Stimulated activated CD8-positive, alpha-beta memory T cell treated with anti-CD3 and anti-CD28 coated beads, Interleukin-12 subunit alpha, Interleukin-12 subunit beta, amount 100 ng/mL, for 24 hours (primary cell): ENCODE results near the gene FCHSD2.

Source experiments
- DNase-seq: peaks from one replicate; pipeline ENCODE4 v3.0.0-alpha.2; 2020; ENCODE audit errors: extremely low read depth

The FCHSD2 gene

DNA sequence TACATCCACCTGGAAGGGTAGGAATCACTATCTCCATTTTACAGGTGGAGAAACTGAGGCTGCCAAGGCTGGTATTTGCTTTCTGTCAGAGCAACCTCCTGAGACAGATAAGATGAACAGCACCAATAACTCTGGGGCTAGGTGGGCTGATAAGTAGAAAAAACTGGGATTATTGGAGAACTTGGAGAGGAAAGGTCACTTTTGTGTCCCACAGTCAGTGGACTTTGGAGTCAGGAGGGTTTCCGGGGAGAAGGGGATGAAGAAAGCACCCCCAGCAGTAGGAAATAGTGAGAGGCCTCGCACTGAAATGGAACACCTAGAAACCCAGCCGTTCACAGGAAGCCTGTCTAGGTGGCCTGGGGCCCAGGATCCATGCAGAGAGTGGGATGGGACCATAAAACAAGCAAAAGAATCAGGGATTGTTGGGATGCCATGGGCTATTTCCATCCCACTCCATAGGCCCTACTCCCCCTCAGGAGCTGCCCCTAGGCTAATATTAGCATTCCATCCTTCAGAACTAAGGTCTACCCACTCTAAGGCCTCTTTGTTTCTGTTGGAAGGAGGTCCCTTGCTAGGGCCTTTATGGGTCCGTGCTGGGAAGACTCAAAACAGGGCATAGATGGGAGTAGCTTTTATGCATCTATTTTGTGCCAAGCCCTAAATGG, 31.0 kb upstream of the FCHSD2 start:
- DNase-seq, result no peak

DNA sequence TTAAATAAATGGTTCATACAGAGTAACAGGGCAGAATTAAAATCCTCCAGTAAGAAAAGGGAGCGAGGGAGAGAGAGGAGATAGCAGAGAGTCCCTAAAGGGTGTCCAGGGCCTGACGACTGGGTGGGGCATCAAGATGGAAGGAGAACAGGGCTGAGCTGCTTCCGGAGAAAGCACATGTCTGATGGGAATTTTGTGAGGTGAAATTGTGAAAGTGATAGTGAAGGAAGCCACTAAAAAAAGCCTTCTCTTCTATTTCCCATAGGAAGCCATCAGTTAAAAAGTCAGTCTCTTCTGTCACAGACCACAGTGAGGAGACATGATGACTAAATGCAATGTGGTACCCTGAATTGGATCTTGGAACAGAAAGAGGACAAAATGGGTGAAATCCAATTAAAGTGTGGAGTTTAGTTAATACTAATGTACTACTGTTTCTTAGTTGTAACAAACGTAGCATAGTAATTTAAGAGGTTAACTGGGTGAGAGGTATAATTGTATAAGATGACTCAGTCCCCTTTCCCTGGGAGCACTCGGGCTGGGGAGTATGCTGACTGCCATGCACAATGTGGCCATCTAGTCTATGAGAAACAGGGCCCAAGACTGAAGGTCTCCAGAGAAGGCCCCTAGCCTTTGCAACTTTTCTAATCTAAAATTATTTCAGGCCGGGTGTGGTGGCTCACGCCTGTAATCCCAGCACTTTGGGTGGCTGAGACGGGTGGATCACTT, 29.5 kb upstream of the FCHSD2 start:
- no peak for DNase-seq

DNA sequence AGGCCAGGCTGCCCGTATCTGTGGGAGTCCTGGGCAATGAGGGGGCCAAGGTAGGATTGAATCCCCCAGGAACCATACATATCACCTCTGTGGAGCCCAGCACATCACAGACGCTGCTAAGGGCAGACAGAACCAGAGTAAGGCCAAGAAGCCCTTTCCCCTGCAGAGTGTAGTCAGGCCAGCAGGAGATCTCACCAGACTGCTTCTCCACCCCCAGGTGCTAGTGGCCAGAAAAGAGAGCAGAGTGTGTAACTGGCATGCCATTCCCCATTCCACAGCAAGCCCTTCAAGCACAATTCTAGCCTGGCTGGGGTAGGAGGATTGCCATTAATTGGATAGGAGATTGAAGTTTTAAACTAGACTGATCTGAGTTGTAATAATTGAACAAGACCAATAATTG, 28.0 kb upstream of the FCHSD2 start:
- DNase-seq, result no peak

DNA sequence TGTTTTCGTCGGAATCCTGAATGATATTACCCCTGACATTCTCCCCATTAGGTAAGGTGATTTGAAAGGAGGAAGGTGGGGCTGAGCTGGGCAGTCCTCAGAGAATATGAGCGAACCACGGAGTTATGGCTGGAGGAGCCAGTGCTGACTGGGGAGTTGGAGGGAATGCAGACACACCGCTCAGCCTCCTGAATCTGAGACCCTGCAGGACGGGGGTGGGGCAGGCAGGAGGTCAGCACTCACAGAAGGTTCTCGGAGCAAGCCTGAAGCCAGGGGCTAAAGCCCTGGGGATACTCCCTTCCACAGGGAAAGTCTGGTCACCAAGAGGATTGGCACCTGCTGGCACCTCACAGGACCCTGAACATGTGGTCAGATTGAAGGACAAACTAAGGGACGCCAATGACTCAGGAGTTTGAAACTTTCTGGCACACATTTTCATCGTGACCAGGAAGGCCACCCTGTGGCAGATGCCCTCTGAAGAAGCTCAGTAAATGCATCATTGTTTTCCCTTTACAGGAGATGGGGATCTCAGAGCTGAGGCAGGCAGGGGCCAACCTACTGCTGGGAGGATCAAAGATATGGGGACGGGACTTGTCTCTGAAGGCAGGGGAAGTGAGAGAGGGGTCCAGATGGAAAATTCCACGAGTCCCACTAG, 26.9 kb upstream of the FCHSD2 start:
- no peak for DNase-seq

DNA sequence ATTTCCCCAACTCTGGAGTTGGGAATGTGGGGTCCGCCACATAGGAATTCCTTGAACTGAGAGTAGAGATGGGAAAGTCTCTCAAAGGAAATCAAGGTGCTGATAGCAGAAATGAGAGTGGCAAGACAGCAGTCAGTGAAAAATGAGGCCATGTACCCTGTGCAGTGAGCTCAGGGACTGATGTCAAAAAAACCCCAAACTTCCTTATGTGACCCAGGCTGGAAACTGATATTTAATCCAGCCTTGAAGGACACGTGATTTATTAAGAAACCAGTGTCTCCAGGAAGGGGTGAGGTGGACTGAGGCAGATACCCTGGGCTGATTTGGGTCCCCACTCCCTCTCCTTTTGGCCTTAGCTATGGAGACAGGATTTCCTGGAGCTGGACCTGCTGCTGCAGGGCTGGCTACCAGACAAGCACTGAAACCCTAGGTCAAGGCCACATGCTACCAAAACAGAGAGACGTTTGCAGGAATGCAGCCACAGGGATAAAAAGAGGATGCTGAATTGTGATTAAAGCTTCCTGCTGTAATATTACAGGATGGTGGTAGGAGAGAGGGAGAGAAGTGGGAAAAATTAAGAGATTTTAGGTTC, 25.3 kb upstream of the FCHSD2 start:
- no peak for DNase-seq

DNA sequence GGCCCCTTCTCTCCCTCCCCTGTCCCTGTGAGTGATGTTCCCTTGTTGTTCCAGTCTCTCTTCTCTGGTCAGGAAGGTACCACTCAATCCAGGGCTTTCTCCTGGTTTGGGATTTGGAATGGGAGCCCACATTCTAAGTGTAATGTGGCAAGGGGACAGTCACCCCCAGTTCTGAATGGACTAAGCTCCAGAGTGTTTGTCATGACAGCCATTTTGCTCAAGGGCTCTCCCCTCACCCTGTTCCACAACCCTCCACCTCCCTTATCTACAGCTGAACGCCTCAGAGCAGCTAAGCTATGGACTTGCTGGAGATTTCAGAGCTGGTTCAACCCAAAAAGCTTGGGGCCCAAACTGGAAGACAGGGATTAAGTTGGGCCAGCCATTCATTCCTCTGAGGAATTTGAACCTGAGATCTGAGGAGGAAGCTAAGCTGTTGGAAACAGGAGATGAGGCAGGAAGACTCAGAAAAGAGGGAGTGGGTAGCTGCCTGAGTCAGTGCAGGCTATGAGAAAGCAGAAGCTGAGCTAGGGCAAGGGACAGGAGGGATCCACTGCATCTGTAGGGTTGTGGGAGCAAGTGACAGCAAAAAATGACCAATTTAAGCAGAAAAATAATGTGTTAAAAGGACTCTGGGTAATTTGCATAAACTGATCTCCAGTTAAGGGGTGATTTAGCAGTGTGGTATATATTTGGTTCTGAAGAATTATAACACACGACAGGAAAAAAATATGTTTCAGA, 22.9 kb upstream of the FCHSD2 start:
- no peak for DNase-seq

DNA sequence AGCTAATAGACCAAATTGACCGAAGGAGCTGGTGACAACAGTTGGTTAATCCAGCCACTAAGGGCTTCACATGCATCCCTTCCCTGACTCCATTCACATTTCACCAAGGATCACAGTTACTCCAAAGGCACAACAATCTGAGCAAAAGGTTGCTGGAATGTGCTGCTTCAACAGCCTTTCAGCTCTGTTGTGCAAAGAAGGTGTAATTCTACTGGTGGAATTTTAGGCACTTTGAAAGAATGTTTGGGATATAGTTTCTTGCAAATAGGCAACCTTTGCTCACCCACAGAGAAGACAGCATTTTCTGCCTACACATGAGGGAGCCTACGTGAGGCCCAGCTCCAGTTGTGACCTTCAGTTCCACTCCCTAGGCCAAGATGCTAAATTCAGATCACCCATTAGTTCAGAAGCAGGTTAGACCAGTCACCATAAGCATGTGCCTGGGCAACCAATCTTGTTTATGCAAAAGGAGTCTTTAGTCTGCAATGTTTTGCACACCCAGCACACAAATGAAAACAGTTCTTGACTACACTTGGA, 21.6 kb upstream of the FCHSD2 start:
- DNase-seq, result no peak

DNA sequence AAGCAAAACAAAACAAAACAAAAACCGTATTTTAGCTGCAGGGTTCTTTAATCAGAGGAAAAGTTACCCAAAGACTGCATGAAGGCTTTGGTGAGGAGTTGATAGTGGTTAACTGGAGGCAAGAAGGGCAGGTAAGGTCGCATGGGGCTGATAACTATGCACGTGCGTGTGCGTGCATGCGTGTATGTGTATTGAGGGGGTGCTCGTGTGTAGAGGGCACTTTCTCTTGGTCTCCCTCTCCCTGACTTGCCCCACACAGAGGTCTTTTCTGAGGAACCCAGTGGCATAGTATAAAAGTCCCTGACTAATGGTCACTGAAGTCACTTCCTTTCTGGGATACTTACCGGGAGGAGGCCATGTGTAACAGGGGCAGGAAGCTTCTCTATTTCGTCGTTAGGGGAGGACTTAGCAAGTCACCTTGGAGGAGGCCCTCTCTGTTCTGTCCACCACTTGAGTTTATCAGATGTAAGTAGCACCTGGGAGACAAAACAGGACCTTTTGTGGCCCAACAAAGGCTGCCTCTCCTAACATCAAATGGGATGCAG, 20.1 kb upstream of the FCHSD2 start:
- no peak for DNase-seq

DNA sequence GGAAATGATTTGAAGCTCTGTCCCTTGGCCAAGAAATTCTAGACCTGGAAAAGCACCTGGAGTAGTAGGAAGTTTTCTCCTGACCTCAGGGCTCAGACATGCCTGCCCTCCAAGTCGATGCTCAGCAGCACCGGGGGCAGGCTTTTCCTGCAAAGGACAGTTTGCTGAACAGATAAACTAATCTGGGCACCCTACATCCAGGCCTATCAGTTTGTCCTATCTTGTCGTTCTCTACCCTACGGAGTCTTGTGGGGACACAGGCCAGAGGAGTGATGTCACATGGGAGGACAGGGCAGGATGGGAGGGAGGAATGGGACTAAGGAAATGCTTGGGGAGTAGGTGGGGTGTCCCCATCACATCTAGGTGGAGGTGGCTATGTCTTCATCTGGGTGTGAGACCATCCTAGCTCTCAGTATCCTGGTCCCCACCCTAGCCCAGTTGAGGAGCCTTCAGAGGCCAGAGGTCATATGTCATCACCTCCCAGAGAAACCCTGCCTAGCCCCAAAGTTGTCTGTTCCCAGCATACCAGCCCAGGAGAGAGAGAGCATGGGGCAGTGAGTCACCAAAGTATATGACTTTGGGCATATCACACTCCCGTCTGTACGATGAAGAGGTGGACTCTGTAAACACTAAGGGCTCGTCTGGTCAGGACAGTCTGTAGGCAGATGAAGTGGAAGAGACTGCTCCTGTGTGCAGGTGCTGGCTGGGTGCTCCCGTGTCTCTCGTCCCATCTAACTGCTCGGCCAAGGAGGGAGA, 18.1 kb upstream of the FCHSD2 start:
- no peak for DNase-seq

DNA sequence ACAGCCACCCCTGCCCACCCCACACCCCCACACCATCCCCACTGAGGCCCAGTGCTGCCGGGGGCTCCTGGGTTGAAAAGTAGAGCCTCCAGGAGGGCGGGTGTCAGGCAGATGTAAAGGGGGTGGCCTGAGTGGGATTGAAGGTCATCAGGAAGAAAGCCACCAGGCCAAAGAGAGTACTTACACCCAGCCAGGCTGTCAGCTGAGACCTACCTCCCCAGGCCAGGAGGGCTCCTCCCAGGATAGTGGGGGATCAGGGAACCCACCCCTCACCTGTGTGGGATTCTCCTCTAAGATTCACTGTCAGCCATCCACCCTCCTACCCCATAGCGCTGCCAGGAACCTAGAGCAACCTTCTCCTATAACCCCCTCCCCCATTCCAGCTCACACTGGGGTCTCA, 17.2 kb upstream of the FCHSD2 start:
- DNase-seq, result no peak

DNA sequence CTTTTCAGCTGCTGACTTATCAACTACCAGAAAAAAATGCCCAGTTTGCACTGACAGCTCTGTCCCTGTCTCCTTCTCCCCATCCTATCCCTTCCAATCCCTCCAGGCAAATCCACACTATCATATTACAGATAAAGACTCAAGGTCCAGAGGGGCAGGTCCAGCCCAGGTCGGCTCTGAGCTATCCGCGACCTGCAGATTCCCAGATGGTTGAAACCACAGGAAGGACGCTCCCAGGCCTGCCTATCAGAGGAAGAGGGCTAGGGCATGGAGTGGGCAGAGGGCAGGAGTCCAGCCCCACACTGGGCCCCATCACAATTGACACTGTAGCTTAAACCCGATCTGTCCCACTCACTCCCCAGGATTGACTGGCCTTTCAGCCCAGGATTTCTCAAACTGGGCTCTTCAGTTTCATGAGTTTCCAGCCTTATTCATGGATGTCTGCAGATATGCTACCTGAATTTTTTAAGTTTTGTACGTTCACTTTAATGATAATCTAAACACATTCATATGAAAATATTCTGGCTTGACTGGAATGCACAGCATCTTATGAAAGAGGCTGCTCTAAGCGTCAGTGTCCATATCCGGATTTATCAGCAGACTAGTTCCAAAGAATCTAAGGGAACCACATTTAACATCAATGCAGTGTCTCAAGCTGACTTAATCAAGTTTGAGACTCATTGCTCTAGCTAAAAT, 16.4 kb upstream of the FCHSD2 start:
- no peak for DNase-seq

DNA sequence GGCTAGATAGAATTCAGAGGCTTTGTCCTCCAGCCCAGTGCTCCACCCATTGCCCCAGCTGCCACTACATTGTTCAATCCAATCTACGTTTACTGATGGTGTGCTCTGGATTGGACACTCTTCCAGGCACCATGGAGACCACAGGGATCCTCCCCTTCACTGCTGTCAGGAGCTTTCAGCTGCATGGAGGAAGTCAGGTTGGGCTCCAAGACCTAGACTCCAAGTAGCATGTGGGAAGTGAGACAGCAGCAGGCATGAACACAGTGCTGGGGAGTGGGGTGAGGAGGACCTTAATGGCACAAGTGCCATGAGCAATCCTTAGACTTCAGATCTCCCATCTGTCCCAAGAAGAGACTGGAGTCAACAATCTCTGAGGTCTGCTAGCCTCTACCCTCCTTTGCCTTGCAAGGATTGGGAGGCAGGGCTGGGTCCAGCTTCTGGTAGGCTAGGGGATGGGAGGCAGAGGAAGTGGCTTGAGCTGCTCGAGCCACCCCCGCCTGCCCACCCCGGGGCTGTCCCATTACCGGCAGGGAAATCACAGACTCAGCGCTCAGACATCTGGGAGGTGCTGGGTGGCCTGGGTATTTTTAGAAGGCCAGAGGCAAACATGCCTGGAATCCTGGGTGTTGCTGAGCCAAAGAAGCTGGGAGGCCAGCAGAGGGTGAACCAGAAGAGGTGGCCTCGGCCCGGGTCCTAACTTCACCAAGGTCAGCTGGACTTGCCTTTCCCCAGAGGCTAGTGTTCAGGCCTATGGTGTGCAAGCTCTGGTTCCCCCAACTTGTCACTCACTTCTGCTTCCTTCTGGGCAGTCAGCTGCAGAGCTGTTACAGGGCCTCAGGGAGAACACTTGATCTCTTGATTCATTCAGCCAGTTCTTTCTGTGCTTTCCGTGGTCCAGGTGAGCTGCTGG, 15.2 kb upstream of the FCHSD2 start:
- no peak for DNase-seq

DNA sequence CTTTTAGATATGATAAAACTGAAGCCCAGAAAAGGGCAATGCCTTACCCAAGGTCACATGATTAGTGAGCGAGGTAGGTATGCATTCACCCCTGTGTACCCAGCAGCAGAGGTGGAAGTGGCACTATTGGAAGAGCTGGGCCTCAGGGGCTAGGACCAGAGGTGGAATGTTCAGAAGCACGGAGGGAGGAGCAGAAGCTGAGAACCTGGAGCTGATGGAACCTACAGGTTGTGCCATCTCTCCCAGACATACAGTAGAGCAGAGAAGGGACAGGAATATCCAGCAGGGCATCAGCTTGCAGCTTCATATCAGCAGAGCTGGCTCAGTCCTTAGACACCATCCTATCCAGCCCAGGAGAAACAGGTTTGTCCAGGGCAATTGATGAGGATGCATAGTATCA, 14.6 kb upstream of the FCHSD2 start:
- no peak for DNase-seq

DNA sequence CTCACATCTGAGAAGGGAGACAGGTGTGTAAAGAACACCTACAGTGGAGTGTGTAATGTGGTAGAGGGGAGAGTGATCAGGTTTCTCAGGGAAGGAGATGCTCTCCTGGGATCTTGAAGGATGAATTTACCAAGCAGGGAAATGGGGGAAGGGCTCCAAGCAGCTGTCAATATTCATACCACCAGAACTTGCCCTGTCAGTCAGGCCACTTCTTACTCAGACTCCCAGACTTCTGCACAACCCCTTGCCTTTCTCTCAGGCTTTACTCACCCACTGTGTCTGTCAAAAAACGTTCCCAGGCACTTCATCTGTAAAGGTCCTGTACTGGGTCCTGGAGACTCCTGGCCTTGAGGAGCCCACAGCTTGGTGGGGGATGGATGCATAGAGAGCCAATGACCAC, 14.0 kb upstream of the FCHSD2 start:
- DNase-seq, result no peak

DNA sequence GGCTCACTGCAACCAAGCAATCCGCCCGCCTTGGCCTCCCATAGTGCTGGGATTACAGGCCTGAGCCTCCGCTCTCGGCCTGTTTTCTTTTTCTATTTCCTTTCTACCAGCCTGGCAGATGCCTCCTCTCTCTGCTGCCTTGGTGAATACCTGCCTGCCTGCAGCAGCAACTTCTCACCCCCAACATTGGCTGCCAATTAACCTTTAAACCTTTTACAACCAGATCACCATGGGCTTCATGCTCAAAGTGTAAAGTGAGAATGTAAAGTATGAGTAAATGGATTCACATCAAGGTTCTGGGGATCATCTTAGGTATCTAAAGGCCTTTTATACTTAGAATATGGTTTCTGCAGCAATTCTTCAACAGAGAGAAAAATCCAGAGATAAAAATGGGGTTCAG, 13.0 kb upstream of the FCHSD2 start:
- no peak for DNase-seq

DNA sequence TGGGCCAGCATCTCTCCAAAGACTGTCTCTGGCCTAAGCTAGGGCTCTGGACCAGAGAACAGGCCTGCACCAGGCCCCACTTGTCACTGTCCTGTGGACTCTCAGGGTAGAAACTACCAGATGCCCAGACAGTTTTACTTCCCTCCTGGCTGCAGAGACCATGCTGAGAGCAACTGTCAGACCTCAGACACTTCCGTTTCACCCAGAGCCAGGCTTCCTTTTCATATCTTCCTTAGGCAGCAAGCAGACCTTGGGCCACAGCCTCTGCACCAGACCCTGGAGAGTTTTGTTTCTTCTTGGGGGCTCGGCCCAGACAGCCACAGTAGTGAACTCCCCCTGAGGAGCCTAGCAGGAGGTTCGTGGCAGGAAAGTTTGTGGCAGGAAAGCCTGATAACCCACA, 12.1 kb upstream of the FCHSD2 start:
- no peak for DNase-seq

DNA sequence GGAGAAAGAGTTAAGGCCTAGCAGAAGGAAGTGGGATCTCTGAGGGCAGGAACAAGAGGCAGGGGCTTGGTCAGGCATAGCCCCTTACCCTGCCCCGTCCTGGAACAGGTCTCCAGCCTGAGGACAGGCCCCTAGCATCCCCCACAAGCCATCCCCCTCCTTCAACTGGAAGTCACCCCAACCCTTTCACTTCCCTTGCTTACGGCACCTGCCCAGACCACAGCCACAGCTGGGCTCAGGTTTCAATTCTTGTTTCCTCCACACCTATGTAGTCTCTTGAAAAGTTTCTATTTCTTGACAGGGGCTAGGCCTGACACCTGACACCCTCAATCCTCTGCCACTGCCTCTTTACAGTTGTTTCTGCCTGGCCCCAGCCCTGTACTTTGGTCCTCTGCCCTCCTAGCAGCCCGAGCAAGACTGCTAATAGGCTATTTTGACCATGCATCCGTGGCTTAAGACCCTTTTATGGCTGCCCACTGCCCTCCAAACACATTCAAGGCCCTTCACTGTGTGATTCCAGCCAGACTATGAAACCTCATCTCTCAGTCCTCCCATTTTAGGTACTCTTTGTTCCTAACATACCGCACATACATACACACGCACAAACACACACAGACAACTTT, 10.9 kb upstream of the FCHSD2 start:
- DNase-seq, result no peak

DNA sequence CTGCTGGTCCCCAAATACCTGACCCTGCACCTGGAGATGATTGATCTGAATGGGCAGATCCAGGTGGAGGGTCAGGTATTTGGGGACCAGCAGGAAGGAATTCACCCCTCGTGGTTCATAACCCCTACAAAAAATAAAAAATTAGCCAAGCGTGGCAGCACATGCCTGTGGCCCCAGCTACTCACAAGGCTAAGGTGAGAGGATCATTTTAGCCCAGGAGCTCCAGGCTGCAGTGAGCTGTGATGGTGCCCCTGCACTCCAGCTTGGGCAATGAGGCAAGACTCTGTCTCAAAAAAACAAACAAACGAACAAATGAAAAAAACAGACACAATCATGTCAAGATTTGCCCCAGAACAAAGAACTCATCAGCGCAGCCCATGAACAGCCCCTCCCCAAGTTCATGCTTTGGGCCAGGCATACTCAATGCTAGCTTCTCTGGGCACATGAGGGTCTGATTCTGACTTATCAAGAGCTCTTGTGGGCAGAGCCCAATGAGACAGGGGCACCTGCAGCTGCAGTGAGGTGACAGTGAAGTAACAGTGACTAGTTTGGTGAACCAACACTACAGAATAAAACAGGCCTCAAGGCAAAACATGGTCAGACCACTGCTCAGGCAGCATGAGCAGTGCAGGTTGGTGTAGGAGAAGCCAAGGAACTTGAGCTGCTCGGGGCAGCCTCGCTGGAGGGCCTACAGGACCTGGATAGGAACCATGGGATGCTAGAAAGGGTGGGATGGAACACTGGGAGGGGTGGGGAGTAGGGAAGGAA, 10.2 kb upstream of the FCHSD2 start:
- DNase-seq, result no peak
